Thoracic aorta (tissue), 2 donors: ENCODE measurements around the gene DPY30. TPM values are rescaled to one million over a fixed set of nuclear protein-coding genes. Genes with fewer than 3 reads are reported as not detected.
A peak's percentile ranks its signal among the peaks of the same experiment; 100 is the strongest.
"Not testable (repeated sequence)": the region's sequence is repeated elsewhere in the genome, so short reads cannot be mapped to it uniquely, and the experiment has no call there.

ENCODE experiments used
- ATAC-seq: fragments of 150-250 bp; one replicate; pipeline ENCODE4 v1.8.0; 2017; ENCODE audit warnings: low read depth; ENCODE audit not compliant: insufficient number of reproducible peaks, low FRiP score
- DNase-seq: peaks from one replicate; pipeline ENCODE4 v3.0.0-alpha.2; 2020; ENCODE audit warnings: low spot score
- H3K27ac ChIP-seq, 2 donors: fragments of 200-600 bp; sonication (generic); 1 replicate in 1 of 2; 2 replicates in 1 of 2; pipeline ENCODE4 v1.5.1; 2016; ENCODE audit warnings: mild to moderate bottlenecking in 2 of 2, moderate library complexity in 2 of 2
- H3K27me3 ChIP-seq: fragments of 200-600 bp; sonication (generic); replicated peaks from 2 replicates; pipeline ENCODE4 v1.6.0; 2016; ENCODE audit warnings: mild to moderate bottlenecking; ENCODE audit not compliant: insufficient read depth
- H3K36me3 ChIP-seq: fragments of 200-600 bp; sonication (generic); one replicate; pipeline ENCODE4 v1.5.1; 2016
- H3K4me1 ChIP-seq, 2 donors: fragments of 200-600 bp; sonication (generic); 1 replicate in 1 of 2; 2 replicates in 1 of 2; pipeline versions ENCODE4 v1.5.1 to v1.6.0; 2016; ENCODE audit warnings: low read depth in 2 of 2, mild to moderate bottlenecking in 1 of 2; ENCODE audit not compliant: control insufficient read depth in 1 of 2
- H3K4me3 ChIP-seq: fragments of 200-600 bp; sonication (generic); 2 replicates; pipeline ENCODE4 v1.5.1; 2016; ENCODE audit warnings: mild to moderate bottlenecking
- H3K9me3 ChIP-seq: fragments of 200-600 bp; sonication (generic); 2 replicates; pipeline ENCODE4 v1.5.1; 2016
- CTCF ChIP-seq: fragments of 200-600 bp; sonication (generic); IDR thresholded peaks from one replicate; pipeline ENCODE4 v1.5.1; 2019; ENCODE audit warnings: antibody characterized with exemption
- total RNA-seq, 2 donors: library from RNA; depleted of rRNA; stranded (reverse); fragments of >200 nt; gene quantifications; one replicate each; pipeline versions ENCODE4 v1.1.0 to v1.2.3, GENCODE V29; 2016

The DPY30 gene
- total RNA-seq, 2 donors from 2014 or later: 22.3 to 30.7 TPM

- peaks cover 4% of the 10 kb centered on the region for H3K36me3 ChIP-seq
- DNase-seq (peak; percentile 79), ATAC-seq (peak; percentile 82)
- peak within 1 kb of the TSS; percentile 95 for H3K4me3 ChIP-seq
- no peaks in the 10 kb centered on the region for H3K27me3 ChIP-seq
- TF ChIP-seq CTCF: no peak
- no peaks in the 10 kb centered on the region for H3K9me3 ChIP-seq
- H3K4me1 ChIP-seq: peaks cover 7 to 28% of the 10 kb centered on the region in 2 donors
- H3K27ac ChIP-seq: peak within 1 kb of the TSS; percentile 78 to 82
These were observed 28.7 kb downstream of the DPY30 start, which contains the start of gene MEMO1 for GRCh38 chr2:32010670-32011484. TSS of gene MEMO1 (minus strand) at chr2:32011008. CDS start at chr2:32010247, 761 bp downstream.

- not testable (repeated sequence) for H3K36me3 ChIP-seq, H3K9me3 ChIP-seq, H3K27me3 ChIP-seq, DNase-seq
- H3K27ac ChIP-seq: peak overlapping the region; percentile 78 to 82
- H3K4me1 ChIP-seq: peaks cover 7 to 28% of the 10 kb centered on the region in 2 donors
- peak overlapping the region; percentile 81 for H3K4me3 ChIP-seq
- peak; percentile 54 for ATAC-seq
These were observed 29.3 kb downstream of the DPY30 start for GRCh38 chr2:32010280-32010669.

GRCh38 chr2:32009516-32010256, 29.9 kb downstream of the DPY30 start:
- no peaks in the 10 kb centered on the region for H3K9me3 ChIP-seq
- H3K4me1 ChIP-seq: peaks cover 7 to 28% of the 10 kb centered on the region in 2 donors
- peak; percentile 52 for ATAC-seq
- H3K27me3 ChIP-seq: no peaks in the 10 kb centered on the region
- peak overlapping the region; percentile 95 for H3K4me3 ChIP-seq
- H3K36me3 ChIP-seq: peaks cover 4% of the 10 kb centered on the region
- no peak for DNase-seq
- H3K27ac ChIP-seq: peak overlapping the region; percentile 80 to 82
- TF ChIP-seq CTCF: no peak

GRCh38 chr2:32008805-32009515, 30.6 kb downstream of the DPY30 start:
- no peak for DNase-seq
- ATAC-seq: no peak
- Histone ChIP-seq H3K9me3 (no peaks in the 10 kb centered on the region), H3K4me3 (peak overlapping the region; percentile 95), H3K36me3 (peaks cover 4% of the 10 kb centered on the region), H3K27ac (peak overlapping the region; percentile 80 to 82), H3K27me3 (no peaks in the 10 kb centered on the region), H3K4me1 (peaks cover 7 to 28% of the 10 kb centered on the region in 2 donors)
- no peak for TF ChIP-seq CTCF

- TF ChIP-seq CTCF: no peak
- H3K27ac ChIP-seq: no peak overlapping the region
- H3K27me3 ChIP-seq: no peaks in the 10 kb centered on the region
- DNase-seq (no peak), ATAC-seq (no peak)
- H3K9me3 ChIP-seq: no peaks in the 10 kb centered on the region
- peaks cover 7 to 28% of the 10 kb centered on the region in 2 donors for H3K4me1 ChIP-seq
- no peaks in the 10 kb centered on the region for H3K36me3 ChIP-seq
- H3K4me3 ChIP-seq: no peak overlapping the region
These were observed 32.5 kb downstream of the DPY30 start for GRCh38 chr2:32007121-32007391.
